HUES64 (cell line): ENCODE results near the gene MPPED1.

Source experiments
- H3K27ac ChIP-seq: 2 replicates; pipeline ENCODE4 v1.7.0; 2013; ENCODE audit warnings: low read depth, low read length, inconsistent platforms
- H3K27me3 ChIP-seq: 2 replicates; pipeline ENCODE4 v1.6.1; 2013; ENCODE audit warnings: mild to moderate bottlenecking, low read length; ENCODE audit not compliant: insufficient read depth
- H3K36me3 ChIP-seq: 2 replicates; pipeline ENCODE4 v1.6.1; 2013; ENCODE audit warnings: mild to moderate bottlenecking, low read length; ENCODE audit not compliant: insufficient read depth
- H3K4me1 ChIP-seq: 2 replicates; pipeline ENCODE4 v1.6.1; 2013; ENCODE audit warnings: mild to moderate bottlenecking, low read length, moderate library complexity; ENCODE audit not compliant: insufficient read depth
- H3K4me3 ChIP-seq: 2 replicates; pipeline ENCODE4 v1.5.1; 2013; ENCODE audit warnings: mild to moderate bottlenecking, low read length, moderate library complexity
- H3K9ac ChIP-seq: 2 replicates; pipeline ENCODE4 v1.6.1; 2013; ENCODE audit warnings: mild to moderate bottlenecking, low read depth, low read length
- H3K9me3 ChIP-seq: 2 replicates; pipeline ENCODE4 v1.6.1; 2013; ENCODE audit warnings: low read depth, low read length; ENCODE audit not compliant: insufficient read depth
- WGBS: fragments of 150-250, 120-280 bp; methylation state at CpG from one replicate; pipeline ENCODE4 v1.1.7; 2013; ENCODE audit warnings: missing lambda C conversion rate; 5-methylcytosine and 5-hydroxymethylcytosine counted together

Gene MPPED1

GRCh38 chr22:43541022-43541421 is 129.2 kb downstream of the MPPED1 start:
- H3K9me3 ChIP-seq, result peaks cover 9% of the 10 kb centered on the region; the same call in 1 of the 2 replicates
- H3K36me3 ChIP-seq, result no peaks in the 10 kb centered on the region
- H3K27ac ChIP-seq, result no peak overlapping the region
- no peak overlapping the region for H3K4me3 ChIP-seq
- WGBS, result 88% methylated on average over 5 of the region's 6 CpGs
- H3K4me1 ChIP-seq, result no peaks in the 10 kb centered on the region
- no peaks in the 10 kb centered on the region for H3K27me3 ChIP-seq
- no peak overlapping the region for H3K9ac ChIP-seq

GRCh38 chr22:43541462-43542407 is 129.9 kb downstream of the MPPED1 start:
- Histone ChIP-seq H3K4me1 (no peaks in the 10 kb centered on the region), H3K36me3 (no peaks in the 10 kb centered on the region), H3K4me3 (no peak overlapping the region), H3K9ac (no peak overlapping the region), H3K9me3 (peaks cover 5% of the 10 kb centered on the region; the same call in 1 of the 2 replicates), H3K27ac (no peak overlapping the region), H3K27me3 (no peaks in the 10 kb centered on the region)
- WGBS, result 93% methylated on average over 18 of the region's 18 CpGs

DNA sequence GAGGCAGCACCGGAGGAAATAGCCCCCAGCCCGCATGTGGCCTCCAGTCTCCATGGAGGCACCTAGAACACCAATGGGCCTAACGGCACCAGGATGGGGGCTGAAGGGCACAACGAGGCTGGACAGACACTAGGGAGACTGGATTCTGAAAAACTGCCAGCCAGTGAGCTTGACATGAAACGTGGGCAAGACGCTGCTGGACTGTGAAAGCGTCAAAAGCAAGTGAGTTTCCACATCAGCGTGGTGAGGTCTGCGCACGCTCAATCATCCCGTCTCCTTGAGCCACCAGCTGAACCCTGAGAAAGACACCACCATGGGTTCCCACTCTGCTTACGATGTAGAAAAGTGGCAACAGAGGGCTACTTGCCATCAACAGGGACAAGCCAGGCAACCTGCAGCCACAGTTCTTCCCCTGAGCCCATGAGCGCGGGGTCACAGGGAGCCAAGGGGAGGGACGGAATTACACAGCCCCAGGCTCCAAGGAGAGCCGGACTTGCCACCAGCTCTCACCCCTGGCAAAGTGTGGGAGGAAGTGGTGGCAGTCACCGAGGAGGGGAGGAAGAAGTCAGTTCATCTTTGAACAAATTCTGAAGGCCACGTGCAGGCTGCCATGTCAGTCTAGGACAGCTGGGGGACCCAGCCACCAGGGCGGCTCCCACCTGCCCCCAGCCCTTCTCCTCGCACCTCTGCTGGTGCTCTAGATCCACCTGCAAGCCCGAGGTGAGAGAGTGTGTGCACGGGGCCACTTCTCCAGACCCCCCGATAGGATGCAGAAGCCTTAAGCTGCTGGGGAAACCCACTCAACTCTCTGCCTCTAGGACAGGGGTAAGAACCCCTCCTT is 131.1 kb downstream of the MPPED1 start:
- Histone ChIP-seq H3K9me3 (no peaks in the 10 kb centered on the region), H3K4me1 (no peaks in the 10 kb centered on the region), H3K4me3 (no peak overlapping the region), H3K27ac (no peak overlapping the region), H3K27me3 (no peaks in the 10 kb centered on the region), H3K36me3 (no peaks in the 10 kb centered on the region), H3K9ac (no peak overlapping the region)
- WGBS, result 94% methylated on average over 23 of the region's 23 CpGs

- H3K9me3 ChIP-seq, result no peaks in the 10 kb centered on the region
- H3K4me3 ChIP-seq, result no peak overlapping the region
- 90% methylated on average over 12 of the region's 12 CpGs for WGBS
- no peak overlapping the region for H3K9ac ChIP-seq
- no peak overlapping the region for H3K27ac ChIP-seq
- H3K27me3 ChIP-seq, result no peaks in the 10 kb centered on the region
- no peaks in the 10 kb centered on the region for H3K4me1 ChIP-seq
- H3K36me3 ChIP-seq, result no peaks in the 10 kb centered on the region
These were observed 131.9 kb downstream of the MPPED1 start for GRCh38 chr22:43543522-43544288.

DNA sequence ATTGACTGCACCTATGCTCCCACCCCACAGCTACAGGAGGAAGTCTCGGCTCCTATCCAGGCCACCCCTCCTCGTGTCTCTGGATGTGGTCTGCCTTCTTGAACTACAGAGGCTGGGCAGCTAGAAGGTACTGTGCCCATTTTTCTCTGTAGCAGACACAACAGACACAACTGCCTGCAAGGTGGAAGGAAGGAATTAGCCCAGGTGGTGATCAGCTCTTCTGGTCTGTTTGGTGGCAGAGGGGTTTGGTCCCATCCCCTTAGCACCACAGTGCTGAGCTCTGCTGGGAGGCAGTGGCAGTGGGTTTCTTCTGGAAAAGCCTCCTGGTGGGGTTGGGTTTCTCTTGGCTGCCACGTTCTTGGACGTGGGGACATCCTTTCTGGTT is 132.5 kb downstream of the MPPED1 start:
- Histone ChIP-seq H3K4me1 (no peaks in the 10 kb centered on the region), H3K36me3 (no peaks in the 10 kb centered on the region), H3K27ac (no peak overlapping the region), H3K9ac (no peak overlapping the region), H3K27me3 (no peaks in the 10 kb centered on the region), H3K9me3 (no peaks in the 10 kb centered on the region), H3K4me3 (no peak overlapping the region)
- 89% methylated on average over 4 of the region's 4 CpGs for WGBS

DNA sequence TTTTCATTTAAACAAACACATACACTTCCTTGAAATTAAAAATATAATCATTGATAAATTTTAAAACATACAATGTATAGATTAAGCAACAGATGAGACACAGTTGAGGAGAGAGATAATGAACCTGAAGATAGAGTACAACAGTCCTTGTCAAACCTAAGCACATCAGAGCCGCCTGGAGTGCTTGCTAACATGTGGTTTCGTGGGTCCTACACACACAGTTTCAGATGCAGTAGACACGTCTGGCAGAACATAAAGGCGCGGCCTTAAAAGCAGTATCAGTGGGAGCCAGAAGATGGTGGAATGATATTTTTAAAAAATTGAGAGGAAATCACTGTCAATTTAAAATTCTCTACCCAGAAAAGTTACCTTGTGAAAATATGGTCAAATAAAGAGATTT is 134.4 kb downstream of the MPPED1 start:
- Histone ChIP-seq H3K27ac (no peak overlapping the region), H3K9me3 (no peaks in the 10 kb centered on the region), H3K4me3 (no peak overlapping the region), H3K27me3 (no peaks in the 10 kb centered on the region), H3K9ac (no peak overlapping the region), H3K36me3 (no peaks in the 10 kb centered on the region), H3K4me1 (no peaks in the 10 kb centered on the region; the same call in 1 of the 2 replicates)
- WGBS, result 94% methylated on average over 5 of the region's 5 CpGs

DNA sequence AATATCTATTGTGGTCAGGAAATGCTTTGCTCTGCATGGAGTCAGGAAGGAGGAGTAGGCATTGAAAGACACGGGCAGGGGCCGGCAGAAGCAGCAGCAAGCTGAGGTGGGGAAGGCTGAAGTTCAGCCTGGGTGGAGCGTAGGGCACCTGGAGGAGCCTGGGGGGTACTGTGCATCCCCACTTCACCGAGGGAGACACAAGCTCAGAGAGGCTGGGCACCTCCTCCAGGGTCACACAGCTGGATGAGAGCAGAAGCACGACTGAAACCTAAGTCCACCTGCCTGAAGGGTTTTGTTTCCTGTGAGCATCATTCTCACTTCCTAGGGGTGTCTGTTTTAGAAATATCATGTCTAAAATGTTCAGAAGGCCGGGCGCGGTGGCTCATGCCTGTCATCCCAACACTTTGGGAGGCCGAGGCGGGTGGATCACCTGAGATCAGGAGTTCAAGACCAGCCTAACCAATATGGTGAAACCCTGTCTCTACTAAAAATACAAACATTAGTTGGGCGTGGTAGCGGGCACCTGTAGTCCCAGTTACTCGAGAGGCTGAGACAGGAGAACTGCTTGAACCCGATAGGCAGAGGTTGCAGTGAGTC is 138.3 kb downstream of the MPPED1 start:
- H3K9ac ChIP-seq, result no peak overlapping the region
- H3K4me1 ChIP-seq, result no peaks in the 10 kb centered on the region; the same call in 1 of the 2 replicates
- no peak overlapping the region for H3K4me3 ChIP-seq
- 71% methylated on average over 14 of the region's 14 CpGs for WGBS
- H3K27me3 ChIP-seq, result no peaks in the 10 kb centered on the region
- no peaks in the 10 kb centered on the region for H3K36me3 ChIP-seq
- H3K9me3 ChIP-seq, result 0 out of 2 replicates have a peak, but pooled peaks cover 4% of the 10 kb centered on the region
- H3K27ac ChIP-seq, result no peak overlapping the region

GRCh38 chr22:43550672-43551071 is 138.9 kb downstream of the MPPED1 start:
- Histone ChIP-seq H3K27ac (no peak overlapping the region), H3K9me3 (0 out of 2 replicates have a peak, but pooled peaks cover 4% of the 10 kb centered on the region), H3K4me1 (no peaks in the 10 kb centered on the region; the same call in 1 of the 2 replicates), H3K27me3 (no peaks in the 10 kb centered on the region), H3K36me3 (no peaks in the 10 kb centered on the region), H3K4me3 (no peak overlapping the region), H3K9ac (no peak overlapping the region)
- WGBS, result 78% methylated on average over 6 of the region's 6 CpGs

- no peaks in the 10 kb centered on the region for H3K36me3 ChIP-seq
- no peak overlapping the region for H3K4me3 ChIP-seq
- H3K27me3 ChIP-seq, result no peaks in the 10 kb centered on the region
- H3K9ac ChIP-seq, result no peak overlapping the region
- H3K4me1 ChIP-seq, result no peaks in the 10 kb centered on the region; the same call in 1 of the 2 replicates
- 95% methylated on average over 16 of the region's 16 CpGs for WGBS
- peaks cover 12% of the 10 kb centered on the region for H3K9me3 ChIP-seq
- no peak overlapping the region for H3K27ac ChIP-seq
These were observed 141.8 kb downstream of the MPPED1 start for GRCh38 chr22:43553451-43554258.

DNA sequence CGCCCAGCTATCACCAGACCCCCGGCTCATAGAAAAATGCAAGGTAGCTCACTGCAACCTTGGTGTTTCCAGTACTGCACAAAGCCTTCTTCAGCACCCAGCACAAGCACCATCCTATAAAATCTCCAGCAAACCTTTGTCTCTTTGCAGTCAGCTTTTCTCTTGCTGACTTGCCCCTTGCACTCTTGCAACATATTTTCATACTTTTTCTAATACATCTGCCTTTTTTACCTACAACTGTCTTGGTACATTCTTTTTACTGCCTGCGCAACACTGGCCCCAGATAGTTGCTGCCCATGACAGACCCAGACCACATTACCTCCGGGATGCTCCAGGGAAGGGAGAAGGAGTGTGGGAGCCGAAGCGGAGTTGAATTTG is 142.4 kb downstream of the MPPED1 start:
- Histone ChIP-seq H3K9ac (no peak overlapping the region), H3K36me3 (no peaks in the 10 kb centered on the region), H3K4me1 (no peaks in the 10 kb centered on the region; the same call in 1 of the 2 replicates), H3K4me3 (no peak overlapping the region), H3K27ac (no peak overlapping the region), H3K27me3 (no peaks in the 10 kb centered on the region), H3K9me3 (peaks cover 12% of the 10 kb centered on the region)
- WGBS, result 95% methylated on average over 6 of the region's 6 CpGs
